ENCODE measurements around the gene ARHGEF4.

Gene ARHGEF4

DNA sequence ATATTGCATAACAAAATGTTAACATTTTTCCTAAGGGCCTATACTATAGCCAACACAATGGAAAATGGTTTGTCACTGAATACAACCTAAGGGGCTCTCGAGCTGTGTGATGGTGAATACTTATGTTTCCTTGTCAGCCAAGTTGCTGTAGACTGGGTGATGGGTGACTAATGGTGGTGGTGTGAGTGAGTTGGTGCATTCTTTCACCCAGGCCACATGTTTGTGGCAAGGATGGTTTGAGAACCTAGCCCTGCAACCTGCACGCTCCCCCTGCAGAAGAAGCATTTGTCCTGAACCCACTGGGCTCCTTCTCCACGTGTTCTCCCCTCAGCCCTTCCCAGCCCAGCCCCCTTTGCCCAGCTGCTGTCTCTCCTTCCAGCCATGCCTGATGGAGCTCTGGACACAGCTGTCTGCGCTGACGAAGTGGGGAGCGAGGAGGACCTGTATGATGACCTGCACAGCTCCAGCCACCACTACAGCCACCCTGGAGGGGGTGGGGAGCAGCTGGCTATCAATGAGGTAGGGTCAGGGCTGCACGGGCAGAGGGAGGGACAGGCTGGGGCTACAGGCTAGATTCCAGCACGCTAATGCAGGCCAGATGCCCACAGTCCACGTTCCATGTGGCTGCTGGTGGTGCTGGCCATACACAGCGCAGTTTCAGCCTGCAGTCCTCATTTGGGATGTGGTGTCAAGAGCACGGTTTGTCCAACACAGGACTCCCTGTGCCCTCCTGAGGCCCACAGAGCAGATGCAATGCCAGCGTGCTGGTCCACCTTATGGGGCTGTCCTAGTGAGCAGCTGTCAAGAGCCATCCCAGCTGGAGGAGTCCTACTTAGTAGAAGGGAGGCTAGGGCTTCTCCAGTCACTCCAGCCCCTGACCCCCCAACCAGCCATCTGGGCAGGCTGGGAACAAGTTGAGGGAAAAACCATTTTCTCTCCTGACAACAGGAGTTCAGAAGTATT lies 191.1 kb downstream of the ARHGEF4 start:
- DNase-seq, result no peak

DNA sequence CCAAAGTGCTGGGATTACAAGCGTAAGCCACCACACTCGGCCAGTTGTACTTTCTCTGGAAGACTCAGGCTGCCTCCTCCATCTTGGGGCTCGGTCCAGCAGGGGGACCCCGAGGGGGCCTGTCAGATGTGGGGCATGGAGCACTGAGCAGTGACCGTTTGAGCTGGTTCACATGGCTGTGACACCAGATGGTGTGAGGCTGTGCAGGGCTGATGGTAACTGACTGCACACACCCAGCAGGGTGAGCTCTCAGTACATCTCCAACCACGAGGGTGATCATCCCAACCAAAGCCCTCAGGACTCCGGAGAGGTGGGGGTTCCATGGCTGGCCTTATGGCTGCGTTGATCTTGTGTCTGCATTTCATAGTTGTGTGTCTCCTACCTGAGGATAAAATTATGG lies 193.1 kb downstream of the ARHGEF4 start:
- DNase-seq, result no peak

DNA sequence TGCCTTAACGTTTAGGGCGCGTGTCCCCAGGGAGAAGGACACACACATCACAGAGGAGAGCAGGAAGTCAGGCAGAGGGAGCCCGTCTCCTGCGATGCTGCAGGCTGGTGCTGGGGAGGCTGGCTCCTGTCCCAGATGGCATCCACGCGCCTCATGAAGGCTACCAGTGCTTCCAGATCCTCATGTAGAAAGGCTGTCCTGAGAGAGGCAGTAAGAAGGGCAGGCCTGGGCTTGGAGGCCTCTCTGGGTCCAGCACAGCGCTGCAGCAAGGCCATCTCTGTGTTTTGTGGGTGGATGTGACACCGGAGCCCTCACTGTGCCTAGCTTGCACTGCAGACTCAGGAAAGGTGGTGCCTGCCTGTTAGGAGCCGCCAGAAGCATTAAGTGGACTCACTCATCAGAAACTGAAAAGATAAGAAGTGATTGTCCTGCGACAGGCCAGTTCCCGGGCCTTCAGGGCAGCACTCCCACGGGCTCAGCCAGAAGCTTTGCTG lies 193.8 kb downstream of the ARHGEF4 start:
- DNase-seq, result no peak

DNA sequence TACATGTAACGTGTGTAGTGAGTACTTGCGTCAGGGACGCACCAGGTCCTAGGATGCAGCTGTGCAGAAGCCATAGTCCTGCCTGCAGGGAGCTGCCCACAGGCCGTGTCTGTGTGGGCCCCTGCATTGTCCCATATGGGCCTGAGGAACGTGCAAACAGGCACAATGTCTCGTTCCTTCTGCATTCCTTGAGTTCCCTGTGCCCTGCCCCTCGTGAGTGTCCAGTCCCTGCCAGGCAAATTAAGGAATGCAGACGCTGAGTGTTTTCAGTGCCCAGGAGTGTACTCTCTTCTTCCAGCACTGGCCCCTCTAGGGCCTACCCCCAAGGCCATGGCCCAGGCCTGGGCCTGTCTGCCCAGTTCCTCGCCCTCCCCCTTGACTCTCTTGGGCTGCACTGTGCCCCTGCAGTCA lies 194.7 kb downstream of the ARHGEF4 start:
- no peak for DNase-seq

DNA sequence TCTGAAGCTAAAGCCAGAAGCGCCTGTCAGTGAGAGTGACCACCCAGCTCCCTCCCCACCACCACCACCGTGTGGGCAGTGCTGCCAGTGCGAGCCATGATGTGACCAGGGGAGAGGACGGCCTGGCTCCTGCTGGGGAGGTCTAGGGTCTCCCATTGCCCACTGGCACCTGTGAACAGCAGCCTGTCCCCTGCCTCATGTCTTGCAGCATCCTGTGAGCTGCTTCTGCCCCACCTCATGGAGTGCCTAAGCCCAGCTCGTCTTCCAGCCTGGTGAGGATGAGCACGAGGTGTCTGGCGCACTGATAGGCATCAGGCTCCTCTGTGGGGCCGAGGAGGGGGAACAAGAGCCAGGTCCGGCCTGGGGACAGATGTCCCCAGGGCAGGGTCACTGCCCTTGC lies 195.2 kb downstream of the ARHGEF4 start:
- no peak for DNase-seq

DNA sequence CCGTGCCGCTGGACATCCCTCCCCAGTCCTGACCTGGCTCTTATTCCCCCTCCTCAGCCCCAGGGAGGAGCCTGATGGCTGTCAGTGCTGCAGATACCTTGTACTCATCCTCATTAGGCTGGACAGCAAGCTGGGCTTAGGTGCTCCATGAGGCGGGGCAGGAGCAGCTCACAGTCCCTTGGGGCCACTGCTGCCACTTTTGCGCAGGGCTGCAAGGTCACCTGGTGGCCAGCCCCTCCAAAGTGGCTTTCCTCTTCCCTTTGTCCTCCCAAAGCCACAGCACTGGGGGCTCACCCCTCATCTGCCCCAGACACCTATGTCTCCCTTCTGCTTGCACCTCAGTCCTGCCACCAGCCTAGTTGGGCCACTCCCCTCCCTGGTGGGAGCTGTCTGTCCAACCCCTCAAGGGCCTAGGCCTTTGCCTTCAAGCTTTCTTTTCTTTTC lies 195.7 kb downstream of the ARHGEF4 start:
- no peak for DNase-seq

DNA sequence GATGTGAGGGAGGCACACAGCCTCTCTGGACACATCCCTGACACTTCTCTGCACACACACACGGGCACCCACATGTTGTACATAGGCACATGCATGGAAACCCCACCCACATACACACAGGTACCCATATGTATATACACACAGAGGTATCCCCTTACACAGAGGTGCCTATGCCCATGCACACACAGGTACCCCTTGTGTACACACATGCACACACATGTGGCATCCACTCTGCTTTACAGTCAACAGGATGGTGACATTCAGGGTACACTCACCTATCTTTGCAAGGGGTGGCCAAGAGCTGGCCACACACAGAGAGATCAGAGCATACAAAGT lies 197.0 kb downstream of the ARHGEF4 start:
- no peak for DNase-seq

DNA sequence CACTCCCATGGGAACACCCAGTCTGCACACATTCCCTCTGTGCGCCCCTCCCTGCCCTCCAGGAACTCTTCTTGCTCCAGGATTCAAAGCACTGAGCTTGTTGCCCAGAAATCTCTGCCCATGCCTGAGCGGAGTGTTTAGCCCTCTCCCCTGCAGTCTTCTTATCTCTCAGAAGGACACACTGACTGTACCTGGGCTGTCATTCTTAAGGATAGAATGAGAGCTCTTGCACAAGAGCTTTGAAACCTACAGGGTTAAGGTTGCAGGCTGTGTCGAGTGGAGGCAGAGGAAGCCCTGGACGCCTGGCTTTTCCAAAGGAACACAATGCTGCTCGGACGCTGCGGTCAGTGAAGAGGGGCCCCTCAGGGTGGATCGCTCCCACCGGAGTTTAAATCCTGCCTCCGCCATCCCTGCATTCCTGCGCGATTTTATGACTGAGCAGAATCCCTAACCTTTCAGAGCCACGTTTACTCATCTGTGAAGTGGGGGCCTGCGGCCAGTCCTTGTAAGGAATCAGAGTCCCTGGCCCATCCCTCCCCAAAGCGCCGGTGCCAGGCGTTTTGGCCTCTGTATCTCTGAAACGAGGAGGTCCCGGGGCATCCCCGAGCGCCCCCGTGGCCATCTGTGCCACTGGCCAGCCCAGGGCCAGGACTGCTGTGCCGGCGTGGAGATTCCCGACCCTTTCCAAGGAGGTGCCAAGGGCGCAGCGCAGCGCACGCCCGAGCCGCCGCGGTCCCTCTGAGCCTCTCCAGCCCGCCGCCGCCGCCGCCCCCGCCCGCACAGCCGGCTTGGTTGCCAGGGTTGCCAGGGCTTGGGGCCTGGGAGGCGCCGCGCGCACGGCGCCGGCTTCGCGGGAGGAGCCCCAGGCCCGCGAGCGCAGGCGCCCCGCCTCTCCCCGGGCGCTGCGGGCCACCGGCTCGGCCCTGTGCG lies 197.7 kb downstream of the ARHGEF4 start:
- no peak for DNase-seq

DNA sequence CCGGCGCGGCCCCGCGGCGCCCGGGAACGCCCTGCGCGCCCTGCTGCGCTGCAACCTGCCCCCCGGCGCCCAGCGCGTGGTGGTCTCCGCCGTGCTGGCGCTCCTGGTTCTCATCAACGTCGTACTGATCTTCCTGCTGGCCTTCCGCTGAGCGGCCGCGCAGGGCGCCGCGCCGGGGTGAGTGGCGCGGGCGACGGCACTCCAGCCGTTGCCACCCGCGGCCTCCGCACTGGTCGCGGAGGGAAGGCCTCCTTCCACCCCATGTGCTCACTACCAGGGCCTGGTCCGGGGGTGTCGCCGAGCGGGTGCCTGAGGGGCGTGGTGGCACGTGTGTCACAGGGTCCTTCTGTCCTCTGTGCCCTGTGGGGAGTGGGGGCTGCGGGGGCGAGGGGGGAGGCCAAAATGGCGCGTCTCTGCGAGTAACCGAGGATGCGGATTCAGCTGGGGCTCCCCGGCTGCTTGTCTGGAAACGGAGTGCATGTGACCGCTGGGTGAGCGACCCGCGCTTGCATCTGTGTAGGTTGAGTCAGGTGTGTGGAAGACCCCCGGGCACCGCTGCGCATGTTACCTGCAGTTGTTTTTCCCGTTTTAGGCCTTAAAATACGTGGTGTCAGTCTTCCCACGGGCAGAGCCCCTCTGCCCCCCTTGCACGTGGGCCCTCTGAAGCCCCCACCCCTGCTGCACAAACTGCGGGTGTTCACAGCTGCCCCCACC lies 198.6 kb downstream of the ARHGEF4 start:
- DNase-seq, result no peak

DNA sequence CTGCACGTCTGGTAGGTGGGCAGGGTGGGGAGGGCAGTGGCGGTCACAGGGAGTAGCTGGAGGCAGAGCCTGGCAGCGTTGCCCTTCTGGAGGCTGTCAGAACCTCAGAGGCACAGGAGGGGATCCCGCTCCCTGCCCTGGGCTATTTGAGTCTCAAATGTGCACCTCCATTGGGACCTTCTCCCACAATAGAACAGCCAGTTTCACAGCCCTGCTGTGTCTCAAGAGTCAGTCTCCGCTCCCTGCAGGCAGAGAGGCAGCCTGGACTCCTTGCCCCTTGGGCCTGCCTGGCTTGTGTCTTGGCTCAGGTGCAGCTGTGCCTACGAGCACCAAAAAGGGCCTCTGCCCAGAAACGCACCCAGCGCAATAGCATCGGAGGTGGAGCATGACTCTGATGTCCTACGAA lies 199.1 kb downstream of the ARHGEF4 start:
- no peak for DNase-seq

DNA sequence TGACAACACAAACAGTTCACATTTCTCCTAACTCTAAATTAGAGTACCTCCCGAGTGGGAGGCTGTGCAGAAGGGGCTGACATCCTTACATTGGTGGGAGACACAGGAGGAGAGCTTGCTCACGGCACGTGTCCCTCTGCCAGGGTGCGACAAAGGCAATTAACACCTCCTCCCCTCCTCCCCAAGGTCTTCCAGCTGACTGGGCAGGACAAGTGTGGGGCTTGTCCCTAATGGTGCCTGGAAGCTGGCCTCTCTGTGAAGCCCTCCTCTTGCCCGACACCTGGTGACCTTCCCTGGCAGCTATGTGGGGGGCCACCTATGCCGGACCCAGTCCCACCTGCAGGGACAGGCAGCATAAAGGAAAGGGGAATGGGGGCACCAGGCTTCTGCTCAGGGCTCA lies 199.6 kb downstream of the ARHGEF4 start:
- DNase-seq, result no peak

DNA sequence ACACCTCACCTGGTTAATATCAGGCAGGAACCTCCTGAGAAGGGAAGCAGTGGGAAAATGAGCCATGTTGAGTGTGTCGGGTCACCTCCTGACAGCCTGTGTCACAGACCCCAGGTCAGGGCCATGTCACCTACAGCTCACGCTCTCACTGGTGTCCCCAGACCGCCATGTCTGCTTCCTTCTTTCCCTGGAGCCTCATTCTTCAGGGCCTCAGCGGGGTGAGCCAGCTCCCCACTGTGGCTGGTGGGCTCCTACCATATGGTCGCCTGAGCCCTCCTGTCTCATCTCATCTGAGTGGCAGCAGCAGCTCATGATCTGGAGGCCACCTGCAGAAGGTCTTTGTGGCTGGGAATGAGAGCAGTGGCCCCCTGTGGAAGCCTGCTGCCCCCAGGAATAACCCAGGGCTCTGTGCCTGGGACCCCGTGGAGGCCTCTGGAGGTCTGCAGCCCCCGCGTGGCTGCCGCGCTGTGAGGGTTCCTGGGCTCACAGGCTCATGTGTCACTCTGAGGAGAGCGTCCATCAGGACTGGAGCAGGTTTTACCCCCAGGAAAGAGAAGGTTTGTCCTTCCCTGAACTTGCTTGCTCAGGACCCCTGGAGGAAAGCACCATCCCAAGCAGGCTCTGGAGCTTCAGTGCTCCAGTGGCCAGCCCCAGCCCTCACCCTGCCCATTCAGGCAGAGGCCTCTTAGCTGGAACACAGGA lies 200.1 kb downstream of the ARHGEF4 start:
- no peak for DNase-seq

DNA sequence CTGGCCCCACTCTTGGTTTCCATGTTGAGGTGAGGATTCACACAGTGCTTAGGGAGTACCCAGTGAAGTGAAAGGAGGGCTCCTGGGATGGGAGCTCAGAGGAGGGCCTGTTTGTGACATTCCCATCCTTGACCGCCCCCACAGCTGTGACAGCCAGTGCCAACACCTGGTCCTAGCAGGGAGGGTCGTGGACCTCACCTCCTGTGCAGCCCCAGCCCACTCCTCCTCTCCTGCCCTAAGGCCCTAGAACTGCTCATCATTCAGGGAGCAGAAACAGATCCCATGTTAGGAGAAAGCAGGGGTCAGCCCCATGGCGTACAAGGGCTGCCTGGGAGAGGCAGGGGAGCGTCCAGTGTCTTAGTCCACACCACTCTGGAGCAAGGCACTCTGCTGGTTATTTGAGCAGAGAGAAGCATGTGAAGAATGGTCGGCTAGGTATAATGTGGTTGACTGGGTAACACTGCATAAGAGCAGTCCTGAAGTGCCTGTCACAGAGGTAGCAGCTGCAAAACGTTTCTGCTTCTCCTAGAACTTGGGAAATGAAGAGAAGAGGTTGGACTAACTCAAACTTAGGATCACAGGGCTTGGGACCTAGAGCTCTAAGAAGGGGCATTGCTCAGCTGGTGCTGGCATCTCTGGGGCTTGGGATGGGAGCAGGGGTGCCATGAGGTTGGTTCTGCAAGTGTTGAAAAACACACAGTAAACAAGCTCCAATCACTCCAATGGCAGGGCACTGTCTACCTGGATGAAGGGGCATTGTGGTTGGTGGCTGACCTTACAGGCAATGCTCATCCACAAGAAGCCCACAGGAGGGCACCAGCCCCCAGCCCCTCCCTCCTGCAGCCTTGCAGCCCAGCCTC lies 200.9 kb downstream of the ARHGEF4 start:
- DNase-seq, result no peak

DNA sequence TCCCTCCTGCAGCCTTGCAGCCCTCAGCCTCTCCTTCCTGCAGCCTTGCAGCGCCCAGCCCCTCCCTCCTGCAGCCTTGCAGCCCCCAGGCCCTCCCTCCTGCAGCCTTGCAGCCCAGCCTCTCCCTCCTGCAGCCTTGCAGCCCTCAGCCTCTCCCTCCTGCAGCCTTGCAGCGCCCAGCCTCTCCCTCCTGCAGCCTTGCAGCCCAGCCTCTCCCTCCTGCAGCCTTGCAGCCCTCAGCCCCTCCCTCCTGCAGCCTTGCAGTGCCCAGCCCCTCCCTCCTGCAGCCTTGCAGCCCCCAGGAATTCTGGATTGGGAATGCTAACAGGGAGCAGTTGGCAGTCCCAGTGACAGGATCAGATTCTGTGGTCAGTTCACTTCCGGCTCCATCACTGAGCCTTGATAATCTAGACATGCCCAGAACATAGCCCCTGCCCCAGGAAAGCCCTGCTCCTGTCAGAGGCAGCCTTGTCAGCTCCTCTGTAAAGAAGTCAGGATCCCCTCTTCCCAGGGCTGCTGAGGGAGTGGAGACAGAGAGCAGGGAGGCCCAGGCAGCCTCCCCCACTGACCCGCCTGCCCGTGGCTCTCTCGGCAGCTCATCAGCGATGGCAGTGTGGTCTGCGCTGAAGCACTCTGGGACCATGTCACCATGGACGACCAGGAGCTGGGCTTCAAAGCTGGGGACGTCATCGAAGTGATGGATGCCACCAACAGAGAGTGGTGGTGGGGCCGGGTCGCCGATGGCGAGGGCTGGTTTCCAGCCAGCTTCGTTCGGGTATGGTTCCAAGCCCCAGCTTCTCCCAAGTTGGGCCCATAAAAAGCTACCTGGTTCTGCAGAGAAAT lies 201.8 kb downstream of the ARHGEF4 start:
- DNase-seq, result no peak

DNA sequence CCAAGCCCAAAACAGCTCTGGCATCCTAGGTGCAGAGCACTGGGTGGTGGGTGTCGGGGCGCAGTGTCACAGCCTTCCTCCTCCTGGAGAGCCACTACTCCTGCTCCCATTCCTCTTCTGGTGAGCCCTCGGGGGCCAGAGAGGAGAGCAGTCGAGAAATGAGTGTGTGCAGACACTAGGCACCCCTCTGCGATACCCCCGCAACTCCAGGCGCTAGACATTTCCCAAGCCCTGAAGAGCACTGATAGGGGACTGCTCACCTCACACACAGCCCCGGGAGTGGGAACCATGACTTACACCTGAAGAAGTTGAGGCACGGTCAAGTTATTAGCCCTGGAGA lies 202.4 kb downstream of the ARHGEF4 start:
- no peak for DNase-seq

DNA sequence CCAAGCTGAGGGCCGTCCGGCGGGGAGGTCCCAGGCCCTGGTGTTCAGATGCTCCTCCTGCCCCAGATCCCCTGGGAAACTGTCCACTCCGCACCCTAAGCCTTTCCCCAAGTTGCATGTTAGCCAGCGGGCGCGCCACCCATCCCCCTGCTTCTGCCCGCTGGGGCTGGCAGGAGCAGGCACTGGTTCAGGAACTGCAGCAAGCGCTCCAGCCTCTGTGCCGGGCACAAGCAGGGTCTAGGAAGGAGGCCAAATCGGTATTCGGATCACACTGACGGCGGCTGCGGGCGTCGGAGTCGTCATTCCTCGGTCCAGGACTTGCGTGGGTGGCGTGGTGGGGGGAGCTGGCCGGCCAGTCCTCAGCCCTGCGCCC lies 202.8 kb downstream of the ARHGEF4 start:
- no peak for DNase-seq

DNA sequence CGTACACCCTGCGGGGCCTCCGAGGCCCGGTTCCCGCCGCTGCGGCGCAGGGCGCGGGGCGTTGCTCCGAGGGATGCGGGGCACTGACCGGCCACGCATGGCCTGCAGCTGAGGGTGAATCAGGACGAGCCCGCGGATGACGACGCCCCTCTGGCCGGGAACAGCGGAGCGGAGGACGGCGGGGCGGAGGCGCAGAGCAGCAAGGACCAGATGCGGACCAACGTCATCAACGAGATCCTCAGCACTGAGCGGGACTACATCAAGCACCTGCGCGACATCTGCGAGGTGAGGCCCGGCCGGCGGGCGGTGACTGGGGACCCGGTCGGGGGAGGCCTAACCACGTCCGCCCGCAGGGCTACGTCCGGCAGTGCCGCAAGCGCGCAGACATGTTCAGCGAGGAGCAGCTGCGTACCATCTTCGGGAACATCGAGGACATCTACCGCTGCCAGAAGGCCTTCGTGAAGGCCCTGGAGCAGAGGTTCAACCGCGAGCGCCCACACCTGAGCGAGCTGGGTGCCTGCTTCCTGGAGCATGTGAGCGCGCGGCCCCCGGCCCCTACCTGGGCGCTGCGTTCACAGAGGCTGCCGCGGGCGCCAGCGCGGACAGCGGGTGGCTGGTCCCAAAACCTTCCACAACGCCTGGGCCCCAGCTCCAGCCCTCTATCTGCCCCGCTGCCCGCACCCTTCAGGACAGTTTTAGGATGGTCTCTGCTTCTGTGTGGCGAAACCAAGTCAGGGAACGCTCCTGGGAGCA lies 203.4 kb downstream of the ARHGEF4 start:
- DNase-seq, result peak; percentile 28

DNA sequence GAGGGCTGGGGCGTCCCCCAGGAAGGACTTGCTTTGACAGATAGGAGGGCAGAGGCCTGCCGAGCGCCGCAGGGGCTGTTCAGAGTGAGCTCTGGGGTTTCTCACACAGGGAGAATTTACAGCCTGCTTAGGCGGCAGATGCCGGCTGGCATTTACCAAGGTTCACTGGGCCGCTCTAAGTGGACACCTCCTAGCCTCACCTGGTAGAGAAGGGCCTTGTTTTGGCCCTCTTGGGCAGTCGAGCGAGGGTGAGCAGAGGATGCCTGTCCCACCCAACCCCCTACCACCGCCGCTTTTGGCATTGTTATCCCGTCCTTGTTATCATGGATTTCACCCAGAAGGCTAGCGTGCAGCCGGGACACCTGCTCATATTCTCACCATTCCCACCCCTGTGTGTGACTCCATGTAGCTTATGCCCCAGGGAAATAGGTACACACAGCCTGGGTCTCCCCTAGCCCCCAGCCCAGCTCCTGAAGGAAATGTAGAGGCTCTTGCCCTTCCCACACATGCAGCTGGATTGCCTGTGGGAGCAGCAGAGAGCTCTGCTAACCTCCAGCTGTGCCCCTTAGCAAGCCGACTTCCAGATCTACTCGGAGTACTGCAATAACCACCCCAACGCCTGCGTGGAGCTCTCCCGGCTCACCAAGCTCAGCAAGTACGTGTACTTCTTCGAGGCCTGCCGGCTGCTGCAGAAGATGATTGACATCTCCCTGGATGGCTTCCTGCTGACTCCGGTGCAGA lies 204.1 kb downstream of the ARHGEF4 start:
- peak; percentile 9 for DNase-seq

All from CD4-positive, alpha-beta T cell treated with Interleukin-17A for 1 hour (primary cell).